Stimulated activated CD4-positive, alpha-beta T cell treated with anti-CD3 and anti-CD28 coated beads, Interleukin-1b, Interleukin-23, amount 100 ng/mL, for 1 hour (primary cell): ENCODE measurements around the gene PBX1.

Experiments used
- DNase-seq, 2 donors: peaks; one replicate each; pipeline ENCODE4 v3.0.0-alpha.2; 2020; ENCODE audit warnings: low read depth in 2 of 2

Gene PBX1

GRCh38 chr1:164756741-164757140 is 197.8 kb downstream of the PBX1 start:
- no peak for DNase-seq

DNA sequence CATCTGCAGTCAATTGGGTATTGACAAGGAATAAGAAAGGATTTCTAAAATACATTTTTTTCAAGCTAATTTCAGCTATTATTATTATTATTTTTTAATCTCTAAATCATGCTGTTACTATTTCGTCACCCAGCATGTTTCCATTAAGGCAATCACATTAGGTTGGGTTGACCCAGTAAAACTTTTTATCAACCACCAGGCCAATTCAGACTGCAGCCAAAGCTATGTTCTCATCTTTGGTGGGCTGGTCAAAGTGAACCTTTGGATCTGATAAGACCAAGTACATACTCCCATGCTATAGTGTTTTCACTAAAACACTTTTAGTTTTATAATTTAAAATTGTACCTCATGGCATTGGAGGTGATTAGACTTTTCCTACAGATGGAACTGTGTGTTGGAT is 198.6 kb downstream of the PBX1 start:
- DNase-seq: no peak

DNA sequence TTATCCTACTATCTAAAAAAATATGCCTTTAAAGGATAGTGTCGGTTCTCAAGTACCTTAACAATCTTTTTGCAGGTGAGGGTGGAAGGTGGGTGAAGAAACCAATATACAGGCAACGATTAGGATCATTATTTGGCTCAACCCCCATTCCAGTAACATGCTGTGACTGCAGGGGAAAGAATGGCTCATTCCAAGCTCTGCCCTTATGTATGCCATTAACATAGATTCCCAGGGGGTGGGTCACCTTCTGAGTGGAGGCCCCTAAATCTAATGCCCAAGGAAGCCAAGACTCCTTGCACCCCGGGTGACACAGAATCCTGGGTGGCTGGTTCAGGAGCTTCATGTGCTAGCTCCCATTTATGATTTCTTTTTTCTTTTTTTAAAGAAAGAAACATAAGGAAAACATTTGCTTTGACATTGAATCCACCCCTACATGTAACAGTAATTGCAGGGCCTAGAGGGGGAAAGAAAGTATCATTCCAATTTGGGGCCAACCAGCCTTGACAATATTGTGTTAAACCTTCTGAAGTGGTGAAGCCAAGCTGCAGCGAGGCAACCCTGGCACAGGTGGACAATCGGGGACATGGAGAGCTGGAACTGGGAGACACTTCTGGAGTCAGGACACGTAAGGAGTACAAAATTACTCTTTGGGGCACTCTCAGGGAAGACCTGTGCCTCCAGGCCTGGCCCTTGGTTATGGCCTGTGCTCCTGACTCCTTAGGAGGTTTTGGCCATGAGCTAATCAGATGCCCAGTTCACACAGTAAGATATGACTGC is 200.3 kb downstream of the PBX1 start:
- no peak for DNase-seq

DNA sequence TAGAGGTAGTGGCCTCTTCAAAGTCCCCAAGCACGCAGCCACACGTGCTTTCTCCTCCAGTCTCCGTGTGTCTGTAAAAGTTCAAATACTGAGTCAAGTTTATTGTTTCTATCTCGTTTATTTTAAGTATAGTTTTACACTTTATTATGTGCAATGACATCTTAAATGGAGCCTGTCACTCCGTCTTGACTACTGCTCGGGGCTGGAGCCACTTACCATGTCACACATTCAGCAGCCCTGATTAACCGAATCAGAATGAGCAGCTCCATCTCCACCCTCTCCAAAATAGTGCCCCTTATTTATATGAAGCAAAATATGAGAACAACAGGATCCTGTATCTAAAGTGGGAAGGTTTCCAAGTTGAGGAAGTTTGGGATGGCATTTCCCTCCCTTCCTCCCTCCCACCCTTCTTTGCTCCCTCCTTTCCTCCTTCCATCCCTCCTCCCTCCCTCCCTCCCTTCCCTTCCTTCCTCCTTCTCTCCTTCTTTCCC is 201.0 kb downstream of the PBX1 start:
- DNase-seq: no peak

- no peak for DNase-seq
These were observed 201.6 kb downstream of the PBX1 start for GRCh38 chr1:164760569-164760968.

DNA sequence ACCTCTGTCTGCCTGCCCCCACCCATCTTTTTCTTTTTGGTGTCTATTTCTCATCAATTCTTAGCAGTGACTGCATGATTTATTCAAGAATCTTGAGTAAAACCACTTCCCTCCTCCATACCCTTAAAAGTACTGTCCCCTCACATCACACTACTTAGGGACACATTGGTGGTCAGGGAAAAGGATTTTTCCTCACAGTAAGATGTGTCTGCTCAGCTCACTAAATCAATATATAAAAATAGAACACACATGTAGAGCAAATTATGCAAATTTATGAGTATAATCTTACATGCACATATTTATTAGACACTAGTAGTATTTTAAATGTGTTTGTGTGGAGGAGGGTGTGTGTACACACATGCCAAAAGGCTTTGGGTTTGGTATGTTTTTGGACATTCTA is 202.0 kb downstream of the PBX1 start:
- no peak for DNase-seq

GRCh38 chr1:164763098-164763497 is 204.1 kb downstream of the PBX1 start:
- DNase-seq: no peak

GRCh38 chr1:164764333-164764732 is 205.3 kb downstream of the PBX1 start:
- no peak for DNase-seq

DNA sequence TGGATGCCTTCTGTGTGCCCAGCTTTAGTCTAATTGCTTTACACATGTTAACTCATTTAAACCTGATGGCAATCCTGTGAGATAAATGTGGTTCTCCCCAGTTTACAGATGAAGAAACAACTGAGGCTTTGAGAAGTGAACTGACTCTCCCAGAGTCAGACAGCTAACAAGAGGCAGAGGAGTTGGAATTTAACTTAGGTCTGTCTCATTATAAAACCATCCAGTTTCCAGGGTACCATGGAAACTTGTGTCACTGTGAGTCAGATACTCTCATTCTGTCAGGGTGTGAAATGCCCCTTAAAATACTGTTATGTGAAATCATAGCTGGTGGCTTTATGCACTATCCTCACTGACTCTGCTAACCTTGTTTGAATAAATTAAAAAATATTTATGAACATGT is 206.6 kb downstream of the PBX1 start:
- DNase-seq: no peak

GRCh38 chr1:164765992-164766720 is 207.2 kb downstream of the PBX1 start:
- DNase-seq: no peak

- DNase-seq: no peak
These were observed 208.9 kb downstream of the PBX1 start for GRCh38 chr1:164767752-164768402.

DNA sequence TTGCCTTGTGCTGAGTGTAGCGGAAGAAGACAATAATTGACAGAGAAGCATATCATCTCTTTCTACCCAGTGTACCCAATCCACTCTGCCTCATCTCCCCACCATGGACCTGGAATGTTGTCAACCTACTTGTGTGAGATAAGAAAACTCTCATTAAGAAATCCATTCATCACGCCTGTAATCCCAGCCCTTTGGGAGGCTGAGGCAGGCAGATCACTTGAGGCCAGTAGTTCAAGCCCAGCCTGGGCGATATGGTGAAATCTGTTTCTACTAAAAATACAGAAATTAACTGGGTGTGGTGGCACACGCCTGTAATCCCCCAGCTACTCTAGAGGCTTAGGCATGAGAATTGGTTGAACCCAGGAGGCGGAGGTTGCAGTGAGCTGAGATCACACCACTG is 209.6 kb downstream of the PBX1 start:
- DNase-seq: no peak

GRCh38 chr1:164769486-164770130 is 210.6 kb downstream of the PBX1 start:
- no peak for DNase-seq

GRCh38 chr1:164770131-164770529 is 211.1 kb downstream of the PBX1 start:
- no peak for DNase-seq

DNA sequence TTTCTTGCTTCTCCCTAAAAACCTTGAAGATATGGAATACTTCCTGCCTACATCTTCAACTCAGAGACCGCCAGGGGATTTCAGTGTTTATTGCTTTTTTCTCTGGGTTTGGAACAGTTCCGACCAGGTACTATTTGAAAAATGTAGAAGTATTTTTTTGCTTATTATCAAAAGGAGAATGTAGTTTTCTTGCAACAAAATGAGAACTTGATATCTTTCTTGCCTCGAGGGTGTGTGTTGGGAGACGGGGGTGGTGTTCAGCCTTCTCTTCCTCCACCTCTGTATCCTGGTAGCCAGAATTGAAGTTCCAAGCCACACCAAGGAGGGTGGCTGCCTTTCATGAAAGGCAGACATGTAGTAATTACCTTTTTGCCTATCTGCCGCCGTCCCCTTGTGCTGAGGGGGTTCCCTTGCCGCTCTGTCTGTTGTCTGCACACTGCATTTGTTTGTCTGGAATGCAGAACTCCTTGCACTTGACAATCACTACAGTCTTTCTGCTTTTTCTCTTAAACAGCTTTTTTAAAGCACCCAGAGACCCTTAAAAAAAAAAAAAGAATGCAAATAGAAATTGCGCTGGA is 212.1 kb downstream of the PBX1 start:
- no peak for DNase-seq

GRCh38 chr1:164771619-164772361 is 212.8 kb downstream of the PBX1 start:
- DNase-seq: no peak

- DNase-seq: no peak
These were observed 213.7 kb downstream of the PBX1 start for GRCh38 chr1:164772635-164773034.

- DNase-seq: no peak
These were observed 214.1 kb downstream of the PBX1 start for GRCh38 chr1:164773102-164773501.

GRCh38 chr1:164774413-164774812 is 215.4 kb downstream of the PBX1 start:
- DNase-seq: no peak

DNA sequence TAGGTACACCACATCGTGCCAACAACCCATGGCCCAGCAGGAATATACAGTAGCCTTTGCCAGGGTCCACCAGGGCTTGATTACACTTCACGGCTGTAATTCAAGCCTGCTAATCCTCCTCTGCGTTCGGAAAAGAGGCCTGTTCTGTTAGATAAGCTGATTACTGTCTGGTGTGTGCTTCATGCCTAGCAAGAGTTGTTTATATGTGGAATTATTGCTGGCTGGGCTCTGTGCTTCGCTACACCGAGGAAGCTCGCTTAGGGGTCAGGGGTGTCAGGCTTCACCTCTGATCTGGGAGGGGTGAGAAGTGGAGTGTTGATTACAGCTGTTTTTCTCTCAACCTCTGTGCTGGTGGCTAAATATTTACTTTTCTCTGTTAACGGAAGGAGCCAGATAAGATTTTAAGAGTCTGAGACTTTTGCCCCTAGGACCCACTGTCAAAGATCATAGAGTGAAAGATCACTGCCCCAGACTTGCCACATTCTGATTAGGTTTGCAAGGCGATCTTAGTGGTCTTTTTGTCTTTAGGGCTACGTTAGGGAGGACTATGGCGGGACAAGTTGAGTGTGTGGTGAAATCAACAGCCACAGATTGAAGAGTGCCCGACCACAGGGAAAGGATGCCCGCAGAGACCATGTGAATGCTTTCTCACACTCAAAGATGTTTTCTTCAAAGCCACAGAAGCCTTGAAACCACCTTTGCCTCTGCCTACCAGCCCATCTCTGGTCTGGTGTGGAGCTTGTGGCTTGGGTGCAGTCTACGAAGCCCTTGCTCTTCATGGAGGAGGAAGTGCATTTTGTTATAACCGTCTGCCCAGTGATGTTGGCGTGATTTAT is 216.1 kb downstream of the PBX1 start:
- DNase-seq: no peak
